ENCODE measurements around the gene ZIC5. TPM values are rescaled to one million over a fixed set of nuclear protein-coding genes. Genes with fewer than 3 reads are reported as not detected.

Gene ZIC5
- total RNA-seq, 2 experiments from 2014 or later: not detected

DNA sequence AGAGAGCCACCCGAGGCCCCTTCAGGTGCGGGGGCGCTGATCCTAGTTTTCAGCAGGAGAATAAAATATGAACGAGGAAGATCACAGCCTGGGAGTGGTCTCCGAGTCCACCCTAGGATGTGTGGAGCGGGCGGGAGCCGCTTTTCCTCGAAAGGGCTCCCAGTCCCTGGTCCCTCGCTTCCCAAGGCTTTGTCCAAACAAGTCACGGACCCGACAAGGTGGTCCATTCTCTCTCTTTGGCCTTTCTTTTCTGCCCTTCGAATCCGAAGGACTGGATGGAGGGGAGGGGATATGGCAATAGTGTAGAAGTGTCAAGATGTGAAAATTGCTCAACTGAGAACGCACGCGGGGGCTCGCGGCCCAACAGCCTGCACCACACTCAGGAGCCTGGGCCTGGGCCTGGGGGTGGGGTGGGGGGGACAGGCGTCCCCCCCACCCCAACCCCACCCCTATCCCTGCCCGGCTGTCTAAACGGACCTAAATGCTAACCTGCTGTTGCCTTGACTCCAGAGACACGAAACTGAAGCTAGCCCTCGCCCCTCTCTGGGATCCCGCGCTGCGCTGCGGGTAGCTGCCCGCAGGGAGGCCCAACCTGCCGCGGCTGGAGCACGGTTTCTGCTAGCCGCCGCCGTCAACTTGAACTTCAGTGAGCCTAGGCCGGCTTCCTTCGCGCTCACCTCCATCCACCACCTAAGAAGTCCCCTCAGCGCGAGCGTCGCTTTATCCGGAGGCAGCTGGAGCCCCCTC lies 17.1 kb upstream of the ZIC5 start:
- ChIA-PET POLR2A (interaction anchor here (0.5 kb wide), 1 partner anchor 16 kb away, joined by 7 read pairs; no protein-coding TSS in a partner anchor), CTCF (no interaction called here)

DNA sequence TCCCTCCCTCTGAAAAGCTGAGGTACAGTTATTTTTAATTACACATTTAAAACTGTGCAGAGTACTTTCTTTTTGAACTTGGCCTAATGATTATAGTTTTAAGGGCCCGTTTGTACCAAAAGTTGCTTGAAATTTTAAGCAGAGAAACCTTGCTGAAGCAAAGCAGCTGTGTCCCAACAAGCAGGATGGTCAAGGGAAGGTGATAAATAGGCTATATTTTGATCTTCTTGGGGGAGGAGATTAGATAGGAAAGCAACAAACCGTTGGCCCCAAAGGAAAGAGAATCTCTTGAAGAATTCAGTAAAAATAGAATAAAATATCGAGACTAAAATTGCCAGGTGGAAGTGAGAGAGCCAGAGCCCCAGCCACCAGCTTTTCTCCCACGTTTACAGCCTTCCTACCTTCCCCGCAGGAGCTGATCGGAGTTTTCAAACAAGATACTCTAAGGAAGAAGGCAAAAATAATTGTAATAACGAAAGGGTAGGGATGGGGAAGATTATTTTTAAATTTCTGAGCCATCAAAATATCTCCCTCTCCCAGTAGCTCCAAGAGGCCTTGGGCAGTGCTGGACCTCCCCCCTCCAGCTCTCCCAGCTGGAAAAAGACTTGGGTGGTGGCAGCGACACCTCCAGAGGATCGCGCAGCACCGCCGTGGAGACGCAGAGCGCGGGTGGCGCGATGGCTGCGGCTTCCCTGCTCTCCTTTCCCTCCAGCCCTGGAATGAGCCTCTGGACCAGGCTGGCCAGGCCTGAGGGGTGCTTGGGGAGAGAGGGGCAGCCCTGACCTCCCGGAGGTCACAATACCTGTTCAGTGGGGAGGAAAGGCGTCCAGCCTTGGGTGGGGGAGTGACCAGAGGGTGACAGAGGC lies 15.8 kb upstream of the ZIC5 start:
- POLR2A ChIA-PET: no interaction called here
- CTCF ChIA-PET: interaction anchor here (0.6 to 1.0 kb wide), 4 partner anchors 12 to 676 kb away, joined by 3 read pairs; no protein-coding TSS in a partner anchor

GRCh38 chr13:99986741-99987140 lies 15.2 kb upstream of the ZIC5 start:
- CTCF ChIA-PET: interaction anchor here (0.6 to 1.0 kb wide), 3 partner anchors 13 to 676 kb away, joined by 3 read pairs; no protein-coding TSS in a partner anchor
- POLR2A ChIA-PET: no interaction called here

DNA sequence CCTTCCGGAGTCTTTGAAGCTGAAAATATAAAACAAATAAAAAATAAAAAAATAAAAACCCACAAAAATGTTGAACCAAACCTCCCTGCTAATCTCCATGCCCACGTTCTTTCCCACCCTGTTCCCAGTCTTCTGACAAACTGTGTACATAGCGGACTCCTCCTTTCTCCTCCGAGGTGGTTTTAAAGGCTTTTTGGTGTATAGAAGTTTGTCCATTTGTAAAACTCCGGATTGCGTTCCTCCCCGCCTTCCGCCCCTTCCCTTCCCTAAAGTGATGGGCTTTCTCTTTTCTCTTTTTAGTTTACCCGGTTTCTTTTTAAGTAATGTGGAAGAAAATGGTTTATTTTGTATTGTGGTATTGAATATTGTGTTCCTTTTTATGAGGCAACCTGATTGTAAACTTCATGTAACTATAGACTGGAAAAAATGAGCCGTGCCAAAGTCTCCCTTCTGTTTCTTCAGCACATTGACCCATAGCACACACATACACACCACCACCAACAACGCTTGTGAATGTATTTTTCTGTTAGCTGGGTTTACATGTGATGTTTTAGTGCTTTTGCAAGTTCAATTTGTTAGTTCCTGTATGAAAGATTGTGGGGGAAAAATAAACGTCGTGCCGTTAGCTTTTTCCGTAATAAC lies 14.4 kb upstream of the ZIC5 start:
- ChIA-PET CTCF (no interaction called here), POLR2A (no interaction called here)

- ChIA-PET CTCF (no interaction called here), POLR2A (no interaction called here)
These were observed 13.8 kb upstream of the ZIC5 start for GRCh38 chr13:99985241-99985874.

- CTCF ChIA-PET: no interaction called here
- POLR2A ChIA-PET: no interaction called here
These were observed 13.1 kb upstream of the ZIC5 start for GRCh38 chr13:99984461-99985240.

DNA sequence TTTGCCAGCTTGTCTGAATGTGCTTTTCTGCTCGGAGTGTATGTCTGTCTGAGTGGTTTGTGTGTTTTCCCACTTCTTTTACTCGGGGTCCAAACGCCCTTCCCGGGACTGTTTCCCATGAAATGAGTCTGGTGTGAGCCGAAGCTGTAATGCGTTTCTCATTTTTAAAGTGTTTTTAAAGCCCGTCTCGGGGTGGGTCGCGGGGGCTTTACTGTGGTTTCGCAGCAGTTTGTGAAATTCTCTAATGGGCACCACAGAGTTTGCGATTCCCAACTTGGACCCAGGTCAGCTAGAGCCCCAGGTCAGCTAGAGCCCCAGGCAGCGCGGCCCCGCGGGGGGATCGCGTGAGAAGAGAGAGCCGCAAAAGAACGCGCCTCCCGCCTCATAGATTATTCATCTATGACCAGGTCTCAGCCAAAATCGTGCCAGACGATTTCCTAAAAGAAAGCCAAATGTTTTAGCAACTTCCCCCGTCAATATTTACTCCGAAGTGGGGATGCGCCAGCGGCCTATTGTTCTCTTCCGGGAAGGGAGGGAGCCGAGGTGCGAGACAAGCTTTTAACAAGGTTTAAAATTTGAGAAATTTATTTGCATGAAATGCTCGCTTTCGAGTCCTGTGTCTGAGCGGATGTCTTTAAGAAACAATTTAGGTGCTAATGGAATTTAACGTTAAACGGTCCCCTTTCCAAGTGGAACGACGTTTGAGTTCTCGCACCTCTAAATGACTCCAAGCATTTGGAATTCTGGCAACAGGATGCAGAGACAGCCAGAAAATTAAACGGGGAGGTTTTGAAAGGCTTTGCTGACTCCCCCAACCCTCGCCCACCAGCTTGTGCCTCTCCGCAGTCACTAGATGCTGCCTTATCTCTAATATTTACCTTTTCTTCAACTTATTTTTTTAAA lies 12.2 kb upstream of the ZIC5 start:
- ChIA-PET POLR2A (no interaction called here), CTCF (interaction anchor here (1.6 kb wide), 1 partner anchor 14 kb away, joined by 6 read pairs; no protein-coding TSS in a partner anchor)

DNA sequence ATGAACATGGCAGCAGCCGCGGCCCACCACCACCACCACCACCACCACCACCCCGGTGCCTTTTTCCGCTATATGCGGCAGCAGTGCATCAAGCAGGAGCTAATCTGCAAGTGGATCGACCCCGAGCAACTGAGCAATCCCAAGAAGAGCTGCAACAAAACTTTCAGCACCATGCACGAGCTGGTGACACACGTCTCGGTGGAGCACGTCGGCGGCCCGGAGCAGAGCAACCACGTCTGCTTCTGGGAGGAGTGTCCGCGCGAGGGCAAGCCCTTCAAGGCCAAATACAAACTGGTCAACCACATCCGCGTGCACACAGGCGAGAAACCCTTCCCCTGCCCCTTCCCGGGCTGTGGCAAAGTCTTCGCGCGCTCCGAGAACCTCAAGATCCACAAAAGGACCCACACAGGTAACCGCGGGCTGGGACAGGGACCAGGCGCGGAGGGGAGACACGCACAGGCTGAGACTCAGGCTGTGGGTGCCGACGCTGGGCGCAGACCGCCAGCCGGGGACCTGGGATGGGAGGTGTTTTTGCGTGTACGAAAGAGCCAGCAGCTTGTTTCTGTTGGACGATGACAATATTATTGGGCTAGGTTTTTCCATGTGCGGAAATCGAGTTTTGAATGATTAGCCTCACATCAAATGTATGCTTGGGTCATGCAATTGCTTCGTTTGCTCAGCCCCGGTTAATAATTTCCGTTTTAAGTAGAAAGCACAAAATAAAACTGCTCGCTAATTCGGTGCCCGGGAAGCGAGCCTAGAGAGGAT lies 11.3 kb upstream of the ZIC5 start:
- POLR2A ChIA-PET: interaction anchor here (0.6 kb wide), 1 partner anchor 406 kb away, joined by 3 read pairs; no protein-coding TSS in a partner anchor
- CTCF ChIA-PET: interaction anchor here (1.6 kb wide), 1 partner anchor 13 kb away, joined by 6 read pairs; no protein-coding TSS in a partner anchor

DNA sequence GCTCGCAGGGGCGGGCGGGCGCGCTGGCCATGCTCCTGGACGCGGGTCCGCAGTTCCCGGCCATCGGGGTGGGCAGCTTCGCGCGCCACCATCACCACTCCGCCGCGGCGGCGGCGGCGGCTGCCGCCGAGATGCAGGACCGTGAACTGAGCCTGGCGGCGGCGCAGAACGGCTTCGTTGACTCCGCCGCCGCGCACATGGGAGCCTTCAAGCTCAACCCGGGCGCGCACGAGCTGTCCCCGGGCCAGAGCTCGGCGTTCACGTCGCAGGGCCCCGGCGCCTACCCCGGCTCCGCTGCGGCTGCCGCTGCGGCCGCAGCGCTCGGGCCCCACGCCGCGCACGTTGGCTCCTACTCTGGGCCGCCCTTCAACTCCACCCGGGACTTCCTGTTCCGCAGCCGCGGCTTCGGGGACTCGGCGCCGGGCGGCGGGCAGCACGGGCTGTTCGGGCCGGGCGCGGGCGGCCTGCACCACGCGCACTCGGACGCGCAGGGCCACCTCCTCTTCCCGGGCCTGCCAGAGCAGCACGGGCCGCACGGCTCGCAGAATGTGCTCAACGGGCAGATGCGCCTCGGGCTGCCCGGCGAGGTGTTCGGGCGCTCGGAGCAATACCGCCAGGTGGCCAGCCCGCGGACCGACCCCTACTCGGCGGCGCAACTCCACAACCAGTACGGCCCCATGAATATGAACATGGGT lies 10.6 kb upstream of the ZIC5 start:
- POLR2A ChIA-PET: interaction anchor here (0.6 kb wide), 1 partner anchor 407 kb away, joined by 3 read pairs; no protein-coding TSS in a partner anchor
- CTCF ChIA-PET: interaction anchor here (1.6 kb wide), 1 partner anchor 12 kb away, joined by 6 read pairs; no protein-coding TSS in a partner anchor

- ChIA-PET CTCF (interaction anchor here (0.6 kb wide), 1 partner anchor 196 kb away, joined by 4 read pairs; no protein-coding TSS in a partner anchor), POLR2A (no interaction called here)
These were observed 10.1 kb upstream of the ZIC5 start, which contains the start of gene ZIC2 for GRCh38 chr13:99981735-99982035. Gene ZIC2, plus strand, starts transcription at chr13:99981784. Its CDS starts 281 bp downstream, at chr13:99982065.

DNA sequence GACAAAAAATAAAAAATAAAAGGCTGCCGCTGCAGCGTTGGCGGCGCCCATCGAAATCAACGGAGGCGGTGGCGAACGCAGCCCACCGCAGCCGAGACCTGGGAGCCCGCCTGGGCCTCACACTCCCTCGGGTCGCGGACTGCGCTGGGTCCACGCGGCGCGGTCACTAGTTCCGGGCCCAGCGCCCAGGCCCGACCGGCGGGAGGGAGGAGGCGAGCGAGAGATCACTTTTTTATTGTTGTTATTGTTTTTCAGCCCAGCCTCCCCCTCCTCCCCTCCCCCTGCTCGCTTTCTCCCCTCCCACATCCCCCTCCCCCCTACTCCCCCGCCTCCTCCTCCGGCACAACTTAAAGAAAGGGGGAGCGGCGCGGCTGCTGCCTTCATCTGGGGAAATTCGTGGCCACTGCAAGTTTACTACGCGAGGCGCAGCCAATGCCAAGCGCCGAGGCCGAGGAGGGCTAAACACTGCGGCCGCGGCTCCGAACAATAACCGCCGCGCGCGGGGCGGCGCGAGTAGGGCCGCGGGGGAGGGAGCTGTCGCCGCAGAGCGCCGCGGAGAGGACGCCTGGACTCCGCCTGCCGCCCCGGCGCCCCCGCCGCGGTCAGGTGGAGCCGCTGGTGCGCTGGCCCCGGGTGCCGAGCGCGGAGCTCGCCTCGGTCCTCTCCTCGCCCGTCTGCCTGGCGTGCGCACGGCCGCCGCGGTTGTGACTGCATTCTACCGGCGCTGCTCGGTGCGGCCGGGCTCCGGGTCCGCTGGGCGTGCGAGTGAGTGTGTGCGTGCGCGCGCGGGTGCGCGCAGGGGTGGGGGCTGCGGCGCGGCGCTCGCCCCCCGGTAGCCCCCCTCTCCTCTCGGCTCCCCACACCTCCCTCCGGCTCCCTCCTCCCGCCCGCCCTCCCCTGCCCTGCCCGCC lies 9.5 kb upstream of the ZIC5 start:
- ChIA-PET CTCF (interaction anchor here (0.6 kb wide), 1 partner anchor 195 kb away, joined by 4 read pairs; no protein-coding TSS in a partner anchor), POLR2A (no interaction called here)

- ChIA-PET CTCF (no interaction called here), POLR2A (no interaction called here)
These were observed 8.7 kb upstream of the ZIC5 start for GRCh38 chr13:99980201-99980823.

DNA sequence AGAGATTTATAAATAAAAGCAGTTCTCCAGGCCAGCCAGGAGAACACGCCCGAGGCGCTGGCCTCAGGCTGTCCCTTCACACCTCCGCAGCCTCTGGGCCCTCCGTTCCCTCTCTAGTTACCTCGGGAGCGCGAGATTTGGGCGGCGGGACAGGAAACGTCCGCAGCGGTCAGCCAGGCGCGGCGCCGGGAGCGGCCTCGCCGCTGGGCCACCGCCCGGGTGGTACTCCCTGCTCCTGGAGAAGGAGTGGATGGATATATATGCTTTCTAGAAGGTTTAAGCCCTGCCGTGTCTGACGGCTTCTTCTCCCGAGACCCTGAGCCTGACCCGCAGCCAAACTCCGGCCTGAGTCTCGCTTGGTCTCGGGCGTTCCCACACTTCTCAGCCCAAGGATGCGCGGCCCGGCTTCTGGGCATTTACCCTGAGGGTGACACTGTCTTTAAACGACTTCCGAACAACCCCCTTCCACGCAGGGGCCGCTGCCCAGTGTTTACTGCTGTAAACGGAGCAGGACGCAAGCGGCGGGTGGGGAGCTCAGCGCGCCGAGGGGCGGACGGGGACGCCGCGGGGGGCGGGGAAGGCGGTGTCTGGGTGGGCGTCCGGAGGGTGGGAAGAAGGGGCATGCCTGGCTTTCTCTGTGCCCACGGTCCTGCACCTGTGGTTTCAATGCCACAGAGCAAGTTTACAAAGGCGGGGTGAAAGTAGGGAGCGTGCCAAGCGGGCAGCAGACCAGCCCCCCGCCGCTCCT lies 8.1 kb upstream of the ZIC5 start:
- ChIA-PET POLR2A (no interaction called here), CTCF (no interaction called here)

- POLR2A ChIA-PET: no interaction called here
- CTCF ChIA-PET: no interaction called here
These were observed 7.4 kb upstream of the ZIC5 start for GRCh38 chr13:99978799-99979452.
